EH (cell line): ENCODE results near the gene COX6A2.

ENCODE experiments used
- DNase-seq: peaks from one replicate; pipeline ENCODE4 v3.0.0-alpha.2; 2015; ENCODE audit warnings: low read depth

The COX6A2 gene

DNA sequence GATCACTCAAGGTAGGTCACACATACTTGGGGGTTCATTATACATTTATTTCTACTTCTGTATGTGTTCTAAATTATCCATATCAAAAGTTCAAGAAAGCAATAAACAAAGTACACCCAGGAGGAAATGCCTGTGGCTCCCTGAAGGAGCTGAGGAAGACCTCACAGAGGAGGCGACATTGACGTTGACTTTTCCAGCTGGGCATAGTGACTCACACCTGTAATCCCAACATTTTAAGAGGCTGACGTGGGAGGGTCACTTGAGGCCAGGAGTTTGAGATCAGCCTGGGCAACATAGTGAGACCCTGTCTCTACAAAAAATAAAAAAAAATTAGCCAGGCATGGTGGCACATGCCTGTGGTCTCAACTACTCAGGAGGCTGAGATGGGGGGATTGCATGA lies 18.7 kb downstream of the COX6A2 start:
- DNase-seq, result peak; percentile 72

DNA sequence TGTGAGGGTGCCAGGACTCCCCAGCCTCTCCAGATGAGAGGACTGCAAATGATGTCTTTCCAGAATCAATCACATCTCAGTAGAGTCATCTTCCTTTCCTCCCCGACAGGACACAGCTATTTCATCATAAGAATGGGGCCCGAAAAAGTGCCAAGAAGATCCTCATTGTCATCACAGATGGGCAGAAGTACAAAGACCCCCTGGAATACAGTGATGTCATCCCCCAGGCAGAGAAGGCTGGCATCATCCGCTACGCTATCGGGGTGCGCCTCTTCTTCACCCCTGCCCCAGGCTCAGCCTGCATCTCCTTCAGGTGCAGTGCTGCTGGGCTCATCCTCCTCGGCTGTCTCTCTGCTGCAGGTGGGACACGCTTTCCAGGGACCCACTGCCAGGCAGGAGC lies 20.8 kb downstream of the COX6A2 start:
- no peak for DNase-seq

DNA sequence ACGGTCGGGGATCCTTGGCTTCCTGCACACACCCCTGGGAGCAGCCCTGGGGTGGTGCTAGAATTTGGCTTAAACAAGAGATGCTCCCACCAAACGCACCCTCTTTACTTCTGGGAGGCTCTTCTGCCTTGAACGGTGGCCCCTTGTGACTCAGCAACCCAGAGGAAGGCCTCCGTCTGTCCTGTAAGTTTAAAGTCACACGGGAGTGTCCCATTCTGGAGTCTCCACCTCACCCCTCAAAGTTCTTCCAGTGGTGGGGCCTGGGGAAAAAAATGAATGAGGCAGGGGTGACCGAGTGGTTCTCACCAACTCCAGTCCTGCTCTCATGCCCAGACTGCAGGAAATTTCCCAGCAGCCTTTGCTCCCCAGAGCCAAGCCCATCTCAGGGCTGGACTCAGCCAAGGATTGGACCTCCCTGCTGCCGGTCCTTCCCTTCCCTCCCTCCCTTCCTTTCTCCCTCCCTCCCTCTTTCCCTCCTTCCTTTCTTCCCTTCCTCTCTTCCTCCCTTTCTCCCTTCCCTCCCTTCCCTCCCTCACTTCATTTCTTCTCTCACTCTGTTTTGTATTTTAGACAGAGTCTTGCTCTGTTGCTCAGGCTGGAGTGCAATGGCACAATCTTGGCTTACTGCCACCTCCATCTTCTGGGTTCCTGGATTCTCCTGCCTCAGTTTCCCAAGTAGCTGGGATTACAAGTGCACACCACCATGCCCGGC lies 23.7 kb downstream of the COX6A2 start:
- peak; percentile 30 for DNase-seq

DNA sequence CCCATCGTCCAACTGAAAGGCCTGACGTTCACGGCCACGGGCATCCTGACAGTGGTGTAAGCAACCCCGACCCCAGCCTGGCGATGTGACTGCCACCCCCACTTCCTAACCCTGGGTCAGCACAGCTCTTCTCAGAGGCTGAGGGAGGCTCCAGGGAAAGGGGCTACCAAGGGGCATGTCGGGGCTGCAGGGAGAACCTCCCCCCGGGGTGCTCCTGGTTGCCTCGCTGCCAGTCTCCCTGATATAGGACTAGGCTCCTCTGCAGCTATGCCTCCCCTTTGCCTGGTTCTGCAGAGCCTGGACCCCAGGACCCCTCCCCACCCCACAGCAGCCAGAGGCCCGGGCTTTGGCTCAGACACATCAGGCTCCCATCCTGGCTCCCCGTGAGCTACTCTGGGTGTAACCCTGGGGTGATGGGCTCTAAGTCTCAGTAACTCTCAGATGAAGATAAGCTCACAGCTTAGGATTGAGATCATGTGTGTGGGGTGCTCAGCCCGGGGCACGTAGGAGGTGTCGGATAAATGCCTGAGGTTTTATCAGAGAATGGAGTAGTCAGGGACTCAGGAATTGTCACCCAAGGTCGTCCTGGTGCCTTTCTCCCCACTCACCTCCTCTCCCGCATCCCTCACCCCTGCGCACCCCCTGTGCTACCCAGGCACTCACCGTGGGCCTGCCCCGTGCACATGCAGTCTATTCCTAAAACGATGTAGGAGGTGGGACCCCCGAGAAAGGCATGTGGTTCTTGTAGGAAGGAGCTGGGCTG lies 24.4 kb downstream of the COX6A2 start:
- DNase-seq, result no peak

DNA sequence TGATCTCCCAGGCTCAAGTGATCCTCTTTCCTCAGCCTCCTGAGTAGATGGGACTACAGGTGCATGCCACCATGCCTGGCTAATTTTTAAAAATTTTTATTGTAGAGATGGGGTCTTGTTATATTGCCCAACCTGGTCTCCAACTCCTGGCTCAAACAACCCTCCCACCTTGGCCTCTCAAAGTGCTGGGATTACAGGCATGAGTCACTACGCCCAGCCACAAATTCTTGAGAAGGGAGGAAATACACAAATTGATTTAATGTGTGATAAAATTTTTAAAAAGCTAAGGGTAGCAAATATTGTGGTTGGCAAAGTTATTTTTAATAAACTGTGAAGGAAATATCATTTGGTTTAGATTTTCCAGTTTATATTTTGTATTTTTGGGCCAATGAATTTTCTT lies 25.5 kb downstream of the COX6A2 start:
- DNase-seq, result peak; percentile 46

DNA sequence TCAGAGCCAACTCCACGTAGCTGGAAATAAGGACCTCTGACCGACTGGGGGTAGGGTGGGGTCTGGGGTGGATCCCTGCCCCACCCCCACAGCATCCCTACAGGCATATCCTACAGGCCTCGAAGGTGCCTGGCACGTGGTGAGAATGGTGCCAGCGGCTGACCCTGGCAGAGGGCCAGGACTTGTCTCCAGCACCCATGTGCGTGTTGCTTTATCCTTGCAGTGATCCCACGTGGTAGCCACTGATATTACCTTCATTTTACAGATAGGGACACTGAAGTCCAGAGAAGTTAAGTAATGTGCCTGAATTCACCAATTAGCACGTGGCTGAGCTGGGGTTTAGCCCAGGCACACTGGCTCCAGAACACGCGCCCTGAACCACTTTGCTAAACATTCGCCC lies 26.7 kb downstream of the COX6A2 start:
- no peak for DNase-seq

DNA sequence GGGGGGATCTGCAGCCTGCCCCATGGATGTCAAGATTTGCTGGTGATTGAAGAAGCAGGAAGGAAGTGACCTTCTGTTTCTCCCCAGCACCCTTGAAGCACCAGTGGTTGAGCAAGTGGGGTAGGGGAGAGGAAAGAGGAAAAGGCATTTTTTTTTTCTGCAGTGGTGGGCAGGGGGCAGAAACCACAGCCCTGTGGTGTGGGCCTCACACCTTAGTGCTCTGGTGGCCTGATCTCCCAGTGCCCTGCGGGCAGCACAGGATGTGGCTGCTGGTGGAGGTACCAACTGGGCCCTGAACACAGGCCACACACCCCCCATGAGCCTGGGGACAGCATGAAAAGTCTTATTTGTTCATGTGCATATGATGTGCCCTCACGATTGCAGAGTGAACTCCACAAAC lies 28.0 kb downstream of the COX6A2 start:
- no peak for DNase-seq

DNA sequence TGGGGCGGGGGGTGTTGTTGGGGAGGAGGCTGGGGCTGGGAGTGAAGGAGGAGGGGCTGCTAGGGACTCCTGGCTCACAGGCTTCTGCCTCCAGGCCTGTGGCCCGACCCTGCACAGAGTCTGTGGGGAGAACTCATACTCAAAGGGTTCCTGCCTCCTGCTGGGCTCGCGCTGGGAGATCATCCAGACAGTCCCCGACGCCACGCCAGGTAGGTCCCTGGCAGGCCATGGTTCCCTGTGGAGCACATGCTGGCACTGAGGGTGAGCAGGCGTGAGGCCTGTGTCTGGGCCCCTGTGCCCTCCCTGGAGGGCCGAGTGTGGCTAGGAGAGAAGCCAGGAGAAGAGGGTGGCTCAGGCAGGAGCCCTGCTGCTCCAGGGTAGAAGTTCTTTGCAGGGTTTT lies 30.5 kb downstream of the COX6A2 start:
- DNase-seq, result no peak

DNA sequence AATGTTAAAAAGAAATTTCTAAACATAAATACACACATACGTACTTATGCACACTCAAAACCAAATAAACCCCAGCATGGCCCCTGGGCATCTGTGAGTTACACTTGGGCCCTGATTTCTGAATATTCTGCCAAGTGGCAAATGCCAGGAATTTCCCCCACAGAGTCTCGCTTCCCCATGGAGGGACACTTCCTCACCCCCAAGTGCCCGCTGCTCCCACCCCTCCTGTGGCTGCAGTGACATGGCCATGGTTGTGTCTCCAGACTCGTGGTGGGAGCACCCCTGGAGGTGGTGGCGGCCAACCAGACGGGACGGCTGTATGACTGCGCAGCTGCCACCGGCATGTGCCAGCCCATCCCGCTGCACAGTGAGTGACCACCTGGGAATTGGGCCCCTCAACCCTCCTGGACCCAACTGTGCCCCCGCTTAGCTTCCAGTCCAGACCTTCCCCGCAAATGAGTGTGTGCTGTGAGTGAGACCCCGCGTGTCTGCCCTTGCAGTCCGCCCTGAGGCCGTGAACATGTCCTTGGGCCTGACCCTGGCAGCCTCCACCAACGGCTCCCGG lies 31.0 kb downstream of the COX6A2 start:
- DNase-seq, result no peak

DNA sequence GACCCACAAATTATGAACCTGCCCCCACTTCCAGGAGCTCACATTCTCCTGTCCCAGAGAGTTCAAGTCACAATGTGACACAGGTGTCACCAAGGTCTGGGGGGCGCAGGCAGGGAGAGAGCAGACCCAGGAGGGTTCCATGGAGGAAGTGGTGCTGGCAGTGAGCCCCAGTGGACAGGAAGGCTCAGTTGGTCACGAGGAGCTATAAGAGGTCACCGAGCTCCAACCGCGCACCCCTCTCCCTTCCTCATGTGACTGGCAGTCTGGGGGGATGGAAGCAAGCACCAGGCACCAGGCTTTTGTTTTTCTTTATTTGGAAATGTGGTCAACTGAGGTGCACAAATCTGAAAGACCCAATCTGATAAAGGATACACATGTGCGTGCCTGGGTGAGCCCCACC lies 32.5 kb downstream of the COX6A2 start:
- DNase-seq, result no peak

DNA sequence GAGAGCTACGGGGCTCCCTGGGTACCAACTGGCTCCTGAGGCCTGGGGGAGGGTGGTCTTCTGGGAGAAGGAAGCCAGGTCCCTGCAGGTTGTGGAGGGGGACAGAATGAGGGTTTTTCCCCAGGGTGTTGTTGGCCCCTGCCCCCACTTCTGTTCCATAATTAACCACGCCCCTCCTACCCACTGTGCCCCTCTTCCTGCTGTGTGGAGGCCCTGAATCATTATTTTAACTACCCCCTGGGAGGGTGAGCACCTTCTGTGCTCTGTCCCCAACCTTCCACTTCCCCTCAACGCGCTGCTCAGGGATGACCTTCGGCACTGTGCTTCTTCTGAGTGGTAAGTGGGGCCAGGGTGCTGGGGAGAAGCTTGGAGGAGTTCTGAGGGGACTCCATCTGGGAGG lies 35.1 kb downstream of the COX6A2 start, which contains the start of gene ITGAD:
Gene ITGAD, plus strand, starts transcription at position 280 of the 400 bp plus-strand sequence. Its CDS starts 26 bp downstream, at position 306.
- DNase-seq, result no peak

DNA sequence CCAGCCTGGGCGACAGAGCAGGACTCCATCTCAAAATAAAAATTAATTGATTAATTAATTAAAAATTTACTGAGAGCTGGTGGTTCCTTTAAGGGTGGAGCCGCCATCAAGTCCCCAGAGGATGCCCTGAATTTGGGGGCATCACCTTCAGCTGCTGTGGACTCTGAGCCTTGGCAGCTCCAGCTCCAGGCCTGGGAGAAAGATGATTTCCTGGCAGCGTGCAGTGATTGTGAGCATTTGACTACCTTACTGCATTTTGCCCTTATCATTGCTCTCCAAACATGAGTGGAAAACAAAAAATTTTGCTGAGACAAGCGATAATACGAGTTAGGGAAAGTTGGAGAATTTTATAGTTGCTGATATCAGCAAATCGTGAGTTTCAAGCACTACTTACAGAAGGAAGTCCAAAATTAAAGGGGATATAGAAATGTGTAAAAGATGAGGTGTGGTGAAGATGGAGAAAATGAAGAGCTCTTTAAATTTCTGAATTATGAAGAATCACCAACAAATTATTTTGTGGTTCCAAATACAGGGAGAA lies 37.6 kb downstream of the COX6A2 start:
- DNase-seq, result no peak

DNA sequence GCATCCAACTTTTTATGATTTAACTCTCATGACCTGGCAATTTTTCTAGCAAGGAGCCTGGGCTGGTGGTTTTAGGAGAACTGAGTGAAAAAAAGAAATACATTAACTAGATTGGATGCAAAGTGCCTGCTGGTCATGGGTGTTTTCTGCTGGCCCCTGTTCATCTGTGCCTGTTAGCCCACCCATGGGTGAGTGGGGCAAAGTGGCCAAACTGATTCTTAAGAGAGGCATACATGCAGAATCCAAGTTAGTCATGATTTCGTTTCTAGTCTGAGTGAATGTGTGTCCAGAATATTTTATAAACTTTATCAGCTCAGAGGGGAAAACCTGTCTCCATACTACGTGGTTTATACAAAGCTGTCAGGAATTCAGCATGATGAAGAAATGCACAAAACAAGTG lies 39.6 kb downstream of the COX6A2 start:
- DNase-seq, result no peak

DNA sequence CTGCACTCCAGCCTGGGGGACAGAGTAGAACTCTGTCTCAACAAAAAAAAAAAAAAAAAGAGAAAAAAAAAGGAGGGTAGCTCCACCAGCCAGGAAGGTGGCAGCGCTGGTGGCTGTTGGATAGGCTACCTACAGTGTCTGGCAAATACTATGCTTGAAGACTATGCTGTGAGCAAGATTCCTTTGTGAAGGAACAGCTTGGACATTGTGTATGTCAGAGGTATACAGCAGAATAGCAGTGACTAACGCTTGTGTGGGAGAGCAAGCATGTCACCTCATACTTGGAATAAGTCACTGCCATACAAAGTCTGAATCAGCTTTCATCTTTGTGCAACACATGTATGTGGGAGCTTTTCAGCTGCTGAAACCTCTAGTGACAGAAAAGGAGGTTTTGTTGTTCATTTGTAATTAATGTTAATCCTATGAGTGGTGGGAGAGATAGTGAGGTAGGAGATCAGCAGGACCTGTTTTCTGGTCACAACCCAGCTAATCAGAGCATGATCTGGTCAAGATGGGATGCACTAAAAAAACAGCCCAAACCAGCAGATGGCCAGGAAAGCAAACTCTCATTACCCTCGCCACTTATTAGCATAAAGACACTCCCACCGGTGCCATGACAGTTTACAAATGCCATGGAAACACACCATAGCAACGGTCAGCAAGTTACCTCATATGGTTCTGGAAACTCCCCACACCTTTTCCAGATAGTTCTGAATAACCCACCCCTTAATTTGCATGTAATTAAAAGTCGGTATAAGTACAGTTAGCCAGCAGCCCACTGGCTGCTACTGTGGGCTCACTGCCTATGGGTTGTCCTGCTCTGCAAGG lies 41.8 kb downstream of the COX6A2 start:
- DNase-seq, result peak; percentile 40

DNA sequence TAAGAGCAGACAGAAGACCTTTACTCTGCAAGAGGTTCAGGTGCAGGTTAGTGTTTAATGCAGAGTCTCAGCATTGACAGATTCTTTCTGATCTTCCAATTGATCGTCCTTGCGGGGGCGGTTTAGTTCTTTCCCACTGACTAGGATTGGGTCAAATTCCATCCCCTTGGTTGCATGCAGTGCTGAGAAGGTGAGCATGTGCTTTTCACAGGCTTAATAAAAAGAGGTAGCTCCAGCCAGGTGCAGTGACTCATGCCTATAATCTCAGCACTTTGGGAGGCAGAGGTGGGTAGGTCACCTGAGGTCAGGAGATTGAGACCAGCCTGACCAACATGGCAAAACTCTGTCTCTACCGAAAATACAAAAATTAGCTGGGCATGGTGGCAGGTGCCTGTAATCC lies 42.5 kb downstream of the COX6A2 start:
- no peak for DNase-seq

DNA sequence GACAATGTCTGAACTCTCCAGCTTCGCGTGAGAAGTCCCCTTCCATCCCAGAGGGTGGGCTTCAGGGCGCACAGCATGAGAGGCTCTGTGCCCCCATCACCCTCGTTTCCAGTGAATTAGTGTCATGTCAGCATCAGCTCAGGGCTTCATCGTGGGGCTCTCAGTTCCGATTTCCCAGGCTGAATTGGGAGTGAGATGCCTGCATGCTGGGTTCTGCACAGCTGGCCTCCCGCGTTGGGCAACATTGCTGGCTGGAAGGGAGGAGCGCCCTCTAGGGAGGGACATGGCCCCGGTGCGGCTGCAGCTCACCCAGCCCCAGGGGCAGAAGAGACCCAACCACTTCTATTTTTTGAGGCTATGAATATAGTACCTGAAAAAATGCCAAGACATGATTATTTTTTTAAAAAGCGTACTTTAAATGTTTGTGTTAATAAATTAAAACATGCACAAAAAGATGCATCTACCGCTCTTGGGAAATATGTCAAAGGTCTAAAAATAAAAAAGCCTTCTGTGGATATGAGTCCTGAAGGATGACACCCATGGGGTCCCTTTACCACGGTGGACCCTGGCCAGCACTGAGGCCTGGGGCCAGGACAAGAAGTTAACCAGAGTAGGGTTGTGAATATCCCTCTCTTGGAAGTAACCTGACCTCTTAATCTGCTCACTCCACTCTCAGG lies 45.5 kb downstream of the COX6A2 start:
- DNase-seq, result peak; percentile 54

DNA sequence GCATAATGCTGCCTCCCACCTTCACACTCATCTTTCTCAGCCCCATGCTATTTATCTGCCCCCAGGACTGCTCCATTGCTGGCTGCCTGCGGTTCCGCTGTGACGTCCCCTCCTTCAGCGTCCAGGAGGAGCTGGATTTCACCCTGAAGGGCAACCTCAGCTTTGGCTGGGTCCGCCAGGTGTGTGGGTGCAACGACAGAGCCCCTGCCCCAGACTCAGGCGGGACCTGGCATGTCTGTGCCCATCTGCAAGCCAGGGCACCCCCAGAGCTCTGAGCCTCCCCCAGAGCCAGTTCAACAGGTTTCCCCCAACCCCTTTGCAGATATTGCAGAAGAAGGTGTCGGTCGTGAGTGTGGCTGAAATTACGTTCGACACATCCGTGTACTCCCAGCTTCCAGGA lies 48.0 kb downstream of the COX6A2 start:
- DNase-seq, result no peak
